AG10803 (cell line): ENCODE data around the gene CHRNA4.

ENCODE experiments used
- DNase-seq: peaks from one replicate; pipeline ENCODE4 v3.0.0; 2010; ENCODE audit warnings: low read depth
- H3K4me3 ChIP-seq: 2 replicates; pipeline ENCODE4 v1.5.1; 2011; ENCODE audit warnings: mild to moderate bottlenecking, low read length, control low read depth
- TF ChIP-seq, protein P1 (sequence below): conservative IDR thresholded peaks from 2 replicates; pipeline ENCODE4 v1.5.1; 2011; ENCODE audit warnings: mild to moderate bottlenecking, low read length, control low read depth, inconsistent platforms

The CHRNA4 gene

DNA sequence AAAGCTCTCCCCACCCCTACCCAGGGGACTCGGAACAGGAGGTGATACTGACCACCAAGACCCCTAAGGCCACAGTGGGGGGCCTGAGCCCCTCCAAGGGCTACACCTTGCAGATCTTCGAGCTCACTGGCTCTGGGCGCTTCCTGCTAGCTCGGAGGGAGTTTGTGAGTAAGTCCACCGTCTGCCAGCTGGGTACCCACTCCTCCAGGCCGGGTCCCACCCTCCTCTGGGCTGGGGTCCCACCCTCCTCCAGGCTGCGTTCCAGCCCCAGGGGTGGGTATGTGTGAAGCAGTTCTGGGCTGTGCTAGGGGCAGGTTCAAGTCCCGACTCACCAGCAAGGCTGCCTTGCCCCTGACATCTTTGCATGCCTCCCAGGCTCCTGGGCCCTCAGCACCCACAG is 55.8 kb downstream of the CHRNA4 start:
- no peak for DNase-seq
- no peak overlapping the region for H3K4me3 ChIP-seq
- TF ChIP-seq, protein P1, sequence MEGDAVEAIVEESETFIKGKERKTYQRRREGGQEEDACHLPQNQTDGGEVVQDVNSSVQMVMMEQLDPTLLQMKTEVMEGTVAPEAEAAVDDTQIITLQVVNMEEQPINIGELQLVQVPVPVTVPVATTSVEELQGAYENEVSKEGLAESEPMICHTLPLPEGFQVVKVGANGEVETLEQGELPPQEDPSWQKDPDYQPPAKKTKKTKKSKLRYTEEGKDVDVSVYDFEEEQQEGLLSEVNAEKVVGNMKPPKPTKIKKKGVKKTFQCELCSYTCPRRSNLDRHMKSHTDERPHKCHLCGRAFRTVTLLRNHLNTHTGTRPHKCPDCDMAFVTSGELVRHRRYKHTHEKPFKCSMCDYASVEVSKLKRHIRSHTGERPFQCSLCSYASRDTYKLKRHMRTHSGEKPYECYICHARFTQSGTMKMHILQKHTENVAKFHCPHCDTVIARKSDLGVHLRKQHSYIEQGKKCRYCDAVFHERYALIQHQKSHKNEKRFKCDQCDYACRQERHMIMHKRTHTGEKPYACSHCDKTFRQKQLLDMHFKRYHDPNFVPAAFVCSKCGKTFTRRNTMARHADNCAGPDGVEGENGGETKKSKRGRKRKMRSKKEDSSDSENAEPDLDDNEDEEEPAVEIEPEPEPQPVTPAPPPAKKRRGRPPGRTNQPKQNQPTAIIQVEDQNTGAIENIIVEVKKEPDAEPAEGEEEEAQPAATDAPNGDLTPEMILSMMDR: no peak

DNA sequence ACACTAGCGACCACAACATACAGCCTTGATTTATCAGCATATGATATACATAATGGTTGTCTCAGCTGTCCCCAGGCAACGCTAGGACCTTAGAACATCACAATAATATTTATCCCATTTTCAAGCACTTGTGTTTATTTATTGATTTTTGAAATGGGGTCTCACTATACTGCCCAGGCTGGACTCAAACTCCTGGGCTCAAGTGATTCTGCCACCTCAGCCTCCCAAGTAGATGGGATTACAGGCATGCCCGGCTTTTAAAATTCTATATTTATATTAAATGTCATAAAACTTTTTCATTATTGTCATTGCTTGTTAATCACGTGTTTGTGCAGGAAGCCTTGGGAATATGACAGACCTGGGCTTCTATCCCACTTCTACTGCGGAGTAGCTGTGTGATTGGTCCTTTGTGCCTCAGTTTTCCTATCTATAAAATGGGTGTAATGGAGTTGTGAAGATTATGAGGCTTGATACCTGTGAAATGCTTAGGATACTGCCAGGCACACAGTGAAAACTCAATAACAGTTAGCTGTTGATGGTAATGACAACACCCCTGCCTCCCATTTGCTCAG is 58.0 kb downstream of the CHRNA4 start:
- H3K4me3 ChIP-seq: no peak overlapping the region
- no peak for DNase-seq
- TF ChIP-seq, protein P1: no peak

DNA sequence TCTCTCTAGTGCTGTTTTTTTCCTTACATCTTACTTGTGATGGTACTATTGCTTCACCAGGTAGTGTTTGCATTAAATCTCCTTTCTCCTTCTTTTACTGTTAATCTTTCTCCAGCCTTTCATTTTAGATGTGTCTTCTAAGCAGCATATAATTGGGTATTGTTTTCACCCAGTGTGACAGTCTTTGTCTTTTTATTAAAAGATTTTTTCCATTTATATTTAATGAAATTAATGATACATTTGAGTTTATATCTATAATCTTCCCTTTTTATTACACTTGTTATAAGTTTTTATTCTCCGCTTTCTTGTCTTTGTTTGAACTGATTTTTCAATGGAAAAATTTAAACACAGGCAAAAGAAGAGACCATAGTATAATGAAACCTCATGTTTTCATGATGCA is 59.5 kb downstream of the CHRNA4 start:
- H3K4me3 ChIP-seq: no peak overlapping the region
- DNase-seq: no peak
- TF ChIP-seq, protein P1: no peak

DNA sequence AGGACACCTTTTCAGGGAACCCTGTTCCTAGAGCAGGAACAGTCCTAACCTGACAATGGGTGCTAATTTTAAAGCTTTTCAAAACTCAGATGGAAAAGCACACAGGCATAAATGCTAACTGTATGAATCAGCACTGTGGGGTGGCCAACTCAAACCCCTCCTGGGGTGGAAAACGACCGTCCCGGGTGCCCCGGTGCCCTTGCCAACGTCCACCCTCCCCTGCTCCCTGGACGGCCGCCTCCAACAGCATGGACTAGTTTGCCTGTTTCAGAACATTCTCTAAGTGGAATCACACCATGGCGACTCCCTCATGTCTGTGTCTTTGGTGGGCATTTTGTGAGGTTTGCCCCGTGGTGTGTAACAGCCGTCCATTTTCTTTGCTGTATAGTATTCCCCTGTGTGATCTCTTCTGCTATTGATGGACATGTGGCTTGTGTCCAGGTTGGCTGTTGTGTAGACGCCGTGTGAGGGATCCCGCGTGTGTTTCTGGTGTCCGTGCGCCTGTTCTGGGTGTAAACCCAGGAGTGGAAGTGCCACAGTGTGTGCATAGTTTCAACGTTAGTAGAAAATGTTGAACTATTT is 62.3 kb downstream of the CHRNA4 start:
- H3K4me3 ChIP-seq: no peak overlapping the region
- TF ChIP-seq, protein P1: no peak

DNA sequence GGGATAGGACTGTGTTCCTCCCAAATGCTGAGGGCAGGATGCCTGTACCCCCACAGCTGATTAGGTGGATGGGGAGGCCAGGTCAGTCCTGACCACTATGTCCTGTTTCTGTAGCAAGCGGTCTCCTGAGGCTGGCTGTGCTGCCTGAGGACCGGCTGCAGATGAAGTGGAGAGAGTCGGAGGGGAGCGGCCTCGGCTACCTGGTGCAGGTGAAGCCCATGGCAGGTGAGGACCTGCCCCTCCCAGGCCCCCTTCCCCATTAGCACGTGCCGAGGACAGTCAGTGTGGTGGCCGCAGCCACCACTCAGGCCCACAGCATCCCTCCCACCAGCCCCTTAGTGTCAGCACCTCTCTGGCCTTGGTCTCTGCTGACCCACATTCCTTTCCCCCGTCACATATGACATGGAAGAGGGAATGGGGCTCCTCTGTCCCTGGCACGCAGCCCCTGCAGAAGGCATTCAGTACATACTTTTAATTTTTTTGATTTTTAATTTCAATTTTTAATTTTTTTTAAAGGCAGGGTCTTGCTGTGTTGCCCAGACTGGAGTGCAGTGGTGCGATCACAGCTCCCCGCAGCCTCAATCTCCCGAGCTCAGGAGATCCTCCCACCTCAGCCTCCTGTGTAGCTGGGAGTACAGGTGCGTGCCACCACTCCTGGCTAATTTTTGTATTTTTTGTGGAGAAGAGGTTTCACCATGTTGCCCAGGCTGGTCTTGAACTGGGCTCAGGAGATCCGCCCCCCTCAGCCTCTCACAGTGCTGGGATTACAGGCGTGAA is 63.2 kb downstream of the CHRNA4 start:
- TF ChIP-seq, protein P1: no peak
- no peak for DNase-seq
- no peak overlapping the region for H3K4me3 ChIP-seq

More for the DNA sequence above, 62.3 kb downstream of the CHRNA4 start:
- DNase-seq: no peak

DNA sequence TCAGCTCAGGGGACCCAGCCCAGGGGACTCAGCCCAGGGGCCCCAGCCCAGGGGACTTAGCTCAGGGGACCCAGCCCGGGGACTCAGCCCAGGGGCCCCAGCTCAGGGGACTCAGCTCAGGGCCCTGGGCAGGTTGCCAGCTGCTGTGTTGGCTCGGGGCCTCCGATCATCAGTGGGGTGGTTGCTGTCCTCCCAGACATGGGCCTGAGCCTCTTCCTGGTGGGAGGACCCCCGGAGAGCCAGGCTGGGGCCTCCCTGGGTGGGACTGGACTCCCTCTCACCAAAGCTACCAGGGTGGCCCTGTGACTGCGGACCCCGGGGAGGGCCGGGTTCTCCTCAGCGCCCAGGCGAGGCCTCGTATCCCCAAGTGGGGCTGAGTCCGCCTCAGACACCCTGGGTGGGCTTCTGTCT is 63.8 kb downstream of the CHRNA4 start:
- H3K4me3 ChIP-seq: no peak overlapping the region
- no peak for DNase-seq
- TF ChIP-seq, protein P1: no peak
